ENCODE results near the gene PPDPF. TPM values are rescaled to one million over a fixed set of nuclear protein-coding genes. Genes with fewer than 3 reads are reported as not detected.
"Not testable (repeated sequence)": the region's sequence is repeated elsewhere in the genome, so short reads cannot be mapped to it uniquely, and the experiment has no call there.

The PPDPF gene
- polyA plus RNA-seq, 2 donors = 615 to 1,105 TPM

DNA sequence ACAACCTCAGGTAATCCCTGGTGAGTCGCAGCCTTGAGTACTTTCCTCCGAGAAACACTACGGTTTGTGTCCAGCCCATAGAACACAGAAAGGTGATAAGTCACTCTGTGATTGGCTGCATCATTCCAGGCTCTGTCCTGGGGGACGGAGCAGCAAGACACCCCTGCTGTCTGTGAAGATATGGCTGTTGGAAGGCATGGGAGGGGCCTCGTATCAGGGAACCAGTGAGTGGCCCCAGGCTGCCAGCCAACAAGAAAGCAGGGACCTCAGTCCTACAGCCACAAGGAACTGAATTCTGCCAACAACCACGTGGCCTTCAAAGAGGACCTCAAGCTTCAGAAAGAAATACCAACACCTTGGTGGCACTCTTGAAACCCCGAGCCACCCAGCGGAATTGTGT, 15.3 kb upstream of the PPDPF start:
- no peaks in the 10 kb centered on the region for H3K27me3 ChIP-seq (ENCODE audit: control insufficient read depth in 1 of 2, insufficient read depth in 2 of 2, low read length in 2 of 2)

DNA sequence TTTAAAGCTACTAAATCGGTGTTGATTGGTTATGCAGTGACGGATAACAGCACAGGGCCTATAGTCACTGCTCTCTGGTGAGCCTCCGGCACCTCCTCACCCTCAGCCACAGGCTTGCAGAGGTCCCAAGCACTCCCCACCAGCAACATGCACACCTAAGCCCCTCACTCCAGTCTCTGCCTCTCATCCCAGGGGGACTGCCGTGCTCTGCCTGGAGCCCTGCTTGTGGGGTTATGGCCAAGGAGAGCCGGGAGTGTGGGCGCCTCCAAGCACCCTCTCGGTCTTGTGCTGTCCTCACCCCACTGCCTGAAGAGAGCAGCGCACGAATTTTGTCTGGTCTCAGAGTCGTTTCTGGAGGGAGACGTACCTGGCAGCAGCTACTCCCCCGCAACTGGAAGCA, 14.8 kb upstream of the PPDPF start:
- H3K9me3 ChIP-seq (ENCODE audit: control insufficient read depth in 2 of 2, insufficient read depth in 1 of 2, low read depth in 1 of 2, low read length in 1 of 2) = peaks cover 3 to 14% of the 10 kb centered on the region in 2 donors
- H3K4me3 ChIP-seq (ENCODE audit: low read depth in 1 of 2, low read length in 2 of 2) = no peak overlapping the region
- no peaks in the 10 kb centered on the region for H3K4me1 ChIP-seq (ENCODE audit: control insufficient read depth in 2 of 2, insufficient read depth in 2 of 2, low read length in 1 of 2)
- H3K36me3 ChIP-seq (ENCODE audit: control insufficient read depth in 2 of 2, insufficient read depth in 2 of 2, low read length in 1 of 2) = no peaks in the 10 kb centered on the region
- 86 to 88% methylated on average over 12 of the region's 12 CpGs for WGBS, 2 donors
- H3K27me3 ChIP-seq (ENCODE audit: control insufficient read depth in 1 of 2, insufficient read depth in 2 of 2, low read length in 2 of 2) = no peaks in the 10 kb centered on the region
- H3K27ac ChIP-seq (ENCODE audit: low read depth in 2 of 2, low read length in 1 of 2) = no peak overlapping the region

More for the DNA sequence above, 15.3 kb upstream of the PPDPF start:
- no peak overlapping the region for H3K27ac ChIP-seq (ENCODE audit: low read depth in 2 of 2, low read length in 1 of 2)
- peaks cover 3 to 14% of the 10 kb centered on the region in 2 donors for H3K9me3 ChIP-seq (ENCODE audit: control insufficient read depth in 2 of 2, insufficient read depth in 1 of 2, low read depth in 1 of 2, low read length in 1 of 2)
- no peaks in the 10 kb centered on the region for H3K4me1 ChIP-seq (ENCODE audit: control insufficient read depth in 2 of 2, insufficient read depth in 2 of 2, low read length in 1 of 2)
- no peak overlapping the region for H3K4me3 ChIP-seq (ENCODE audit: low read depth in 1 of 2, low read length in 2 of 2)
- 85% methylated on average over 8 of the region's 8 CpGs for WGBS, 2 donors
- no peaks in the 10 kb centered on the region for H3K36me3 ChIP-seq (ENCODE audit: control insufficient read depth in 2 of 2, insufficient read depth in 2 of 2, low read length in 1 of 2)

DNA sequence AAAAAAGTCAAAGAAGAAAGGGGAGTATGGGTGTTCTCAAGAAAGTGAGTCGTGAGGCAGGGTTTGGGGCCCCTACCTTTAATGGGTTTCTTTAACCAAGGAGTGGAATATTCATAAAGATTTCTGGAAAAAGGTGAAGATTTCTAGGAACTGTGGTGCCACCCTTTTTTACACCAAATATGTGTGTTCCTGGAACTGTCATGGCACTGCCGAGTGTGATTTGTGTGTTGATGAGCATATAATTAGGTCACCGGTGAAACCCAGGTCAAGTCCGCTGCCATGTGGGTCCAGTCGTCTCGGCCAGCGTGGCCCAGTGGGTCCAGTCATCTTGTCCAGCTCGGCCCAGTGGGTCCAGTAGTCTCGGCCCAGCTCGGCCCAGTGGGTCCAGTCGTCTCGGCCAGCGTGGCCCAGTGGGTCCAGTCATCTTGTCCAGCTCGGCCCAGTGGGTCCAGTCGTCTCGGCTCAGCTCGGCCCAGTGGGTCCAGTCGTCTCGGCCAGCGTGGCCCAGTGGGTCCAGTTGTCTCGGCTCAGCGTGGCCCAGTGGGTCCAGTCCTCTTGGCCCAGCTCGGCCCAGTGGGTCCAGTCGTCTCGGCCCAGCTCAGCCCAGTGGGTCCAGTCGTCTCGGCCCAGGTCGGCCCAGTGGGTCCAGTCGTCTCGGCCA, 13.4 kb upstream of the PPDPF start:
- no peaks in the 10 kb centered on the region for H3K27me3 ChIP-seq (ENCODE audit: control insufficient read depth in 1 of 2, insufficient read depth in 2 of 2, low read length in 2 of 2)
- peaks cover 3 to 14% of the 10 kb centered on the region in 2 donors for H3K9me3 ChIP-seq (ENCODE audit: control insufficient read depth in 2 of 2, insufficient read depth in 1 of 2, low read depth in 1 of 2, low read length in 1 of 2)
- H3K27ac ChIP-seq (ENCODE audit: low read depth in 2 of 2, low read length in 1 of 2) = no peak overlapping the region
- WGBS, 2 donors = 91 to 92% methylated on average over 30 of the region's 30 CpGs
- no peaks in the 10 kb centered on the region for H3K4me1 ChIP-seq (ENCODE audit: control insufficient read depth in 2 of 2, insufficient read depth in 2 of 2, low read length in 1 of 2)
- no peaks in the 10 kb centered on the region for H3K36me3 ChIP-seq (ENCODE audit: control insufficient read depth in 2 of 2, insufficient read depth in 2 of 2, low read length in 1 of 2)
- H3K4me3 ChIP-seq (ENCODE audit: low read depth in 1 of 2, low read length in 2 of 2) = no peak overlapping the region

DNA sequence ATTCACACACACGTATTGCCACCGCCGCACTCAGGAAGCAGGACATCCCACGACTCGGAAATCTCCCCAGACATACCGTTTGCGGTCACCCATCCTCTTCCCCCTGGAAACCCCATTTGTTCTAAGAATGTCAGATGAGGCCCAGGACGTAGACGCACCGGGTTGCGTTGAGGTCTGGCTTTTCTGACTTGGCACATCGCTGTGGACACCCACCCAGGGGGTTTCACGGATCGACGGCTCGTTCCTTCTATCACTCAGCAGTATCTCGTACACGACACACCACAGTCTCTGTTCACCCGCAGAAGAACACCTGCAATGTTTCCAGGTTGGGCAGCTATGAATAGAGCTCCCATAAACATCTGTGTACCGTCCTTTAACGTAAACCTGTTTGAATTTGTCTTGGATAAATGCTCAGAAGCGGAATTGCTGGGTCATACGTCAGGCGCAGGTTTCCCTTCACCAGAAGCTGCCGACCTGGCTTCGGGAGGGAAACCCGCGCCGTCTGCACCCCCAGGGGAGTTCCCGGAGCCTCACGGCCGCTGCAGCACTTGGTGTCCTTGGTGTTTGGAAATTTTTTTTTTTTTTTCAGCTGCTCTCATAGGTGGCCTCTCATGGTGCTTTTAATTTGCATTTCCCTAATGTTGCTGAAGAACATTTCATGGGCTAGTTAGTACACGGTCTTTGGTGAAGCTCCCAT, 12.3 kb upstream of the PPDPF start:
- WGBS, 2 donors = 83 to 87% methylated on average over 33 of the region's 33 CpGs
- H3K27ac ChIP-seq (ENCODE audit: low read depth in 2 of 2, low read length in 1 of 2) = no peak overlapping the region

DNA sequence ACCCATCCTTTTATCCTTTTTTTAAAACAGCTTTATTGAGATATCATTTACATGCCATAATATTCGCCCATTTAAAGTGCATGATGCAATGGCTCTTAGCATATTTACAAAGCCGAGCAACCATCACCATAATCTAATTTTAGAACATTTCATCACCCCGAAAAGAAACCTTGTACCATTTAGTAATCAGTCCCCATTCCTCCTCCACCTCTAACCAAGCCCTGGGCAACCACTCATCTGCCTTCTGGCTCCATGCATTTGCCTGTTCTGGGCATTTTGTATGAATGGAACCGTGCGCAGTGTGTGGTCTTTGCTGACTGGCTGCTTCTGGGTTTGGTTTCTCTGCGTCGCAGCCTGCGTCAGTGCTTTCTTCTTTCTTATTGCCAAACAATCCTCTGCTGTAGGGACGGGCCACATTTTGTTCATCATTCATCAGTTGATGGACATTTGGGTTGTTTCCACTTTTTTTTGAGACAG, 11.4 kb upstream of the PPDPF start:
- H3K36me3 ChIP-seq (ENCODE audit: control insufficient read depth in 2 of 2, insufficient read depth in 2 of 2, low read length in 1 of 2) = no peaks in the 10 kb centered on the region
- H3K4me1 ChIP-seq (ENCODE audit: control insufficient read depth in 2 of 2, insufficient read depth in 2 of 2, low read length in 1 of 2) = no peaks in the 10 kb centered on the region
- WGBS, 2 donors = 86 to 88% methylated on average over 9 of the region's 9 CpGs
- no peak overlapping the region for H3K4me3 ChIP-seq (ENCODE audit: low read depth in 1 of 2, low read length in 2 of 2)
- H3K27me3 ChIP-seq (ENCODE audit: control insufficient read depth in 1 of 2, insufficient read depth in 2 of 2, low read length in 2 of 2) = no peaks in the 10 kb centered on the region
- H3K9me3 ChIP-seq (ENCODE audit: control insufficient read depth in 2 of 2, insufficient read depth in 1 of 2, low read depth in 1 of 2, low read length in 1 of 2) = peaks cover 3 to 12% of the 10 kb centered on the region in 2 donors
- no peak overlapping the region for H3K27ac ChIP-seq (ENCODE audit: low read depth in 2 of 2, low read length in 1 of 2)

More for the DNA sequence above, 12.3 kb upstream of the PPDPF start:
- Histone ChIP-seq H3K36me3 (ENCODE audit: control insufficient read depth in 2 of 2, insufficient read depth in 2 of 2, low read length in 1 of 2) (no peaks in the 10 kb centered on the region), H3K4me1 (ENCODE audit: control insufficient read depth in 2 of 2, insufficient read depth in 2 of 2, low read length in 1 of 2) (no peaks in the 10 kb centered on the region), H3K4me3 (ENCODE audit: low read depth in 1 of 2, low read length in 2 of 2) (no peak overlapping the region), H3K9me3 (ENCODE audit: control insufficient read depth in 2 of 2, insufficient read depth in 1 of 2, low read depth in 1 of 2, low read length in 1 of 2) (peaks cover 3 to 14% of the 10 kb centered on the region in 2 donors), H3K27me3 (ENCODE audit: control insufficient read depth in 1 of 2, insufficient read depth in 2 of 2, low read length in 2 of 2) (no peaks in the 10 kb centered on the region)

DNA sequence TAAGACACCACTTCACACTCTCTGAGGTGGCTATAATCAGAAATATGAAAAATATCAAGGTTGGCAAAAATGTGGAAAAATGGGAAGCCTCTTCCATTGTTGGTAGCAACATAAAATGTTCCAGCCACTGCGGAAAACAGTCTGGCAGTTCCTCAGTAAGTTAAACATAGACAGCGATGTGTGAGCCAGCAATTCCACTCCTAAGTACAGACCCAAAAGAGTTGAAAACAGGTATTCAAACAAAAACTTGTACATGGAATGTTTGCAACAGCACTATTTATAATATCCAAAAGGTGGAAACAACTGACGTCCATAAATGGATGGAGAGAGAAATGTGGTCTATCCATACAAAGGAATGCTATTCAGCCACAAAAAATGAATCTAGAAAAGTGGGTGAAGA, 7.4 kb upstream of the PPDPF start:
- Histone ChIP-seq H3K36me3 (ENCODE audit: control insufficient read depth in 2 of 2, insufficient read depth in 2 of 2, low read length in 1 of 2) (no peaks in the 10 kb centered on the region), H3K27me3 (ENCODE audit: control insufficient read depth in 1 of 2, insufficient read depth in 2 of 2, low read length in 2 of 2) (no peaks in the 10 kb centered on the region), H3K4me3 (ENCODE audit: low read depth in 1 of 2, low read length in 2 of 2) (no peak overlapping the region), H3K4me1 (ENCODE audit: control insufficient read depth in 2 of 2, insufficient read depth in 2 of 2, low read length in 1 of 2) (no peaks in the 10 kb centered on the region), H3K27ac (ENCODE audit: low read depth in 2 of 2, low read length in 1 of 2) (no peak overlapping the region), H3K9me3 (ENCODE audit: control insufficient read depth in 2 of 2, insufficient read depth in 1 of 2, low read depth in 1 of 2, low read length in 1 of 2) (no peaks in the 10 kb centered on the region)
- WGBS, 2 donors = 87 to 89% methylated on average over 3 of the region's 3 CpGs

DNA sequence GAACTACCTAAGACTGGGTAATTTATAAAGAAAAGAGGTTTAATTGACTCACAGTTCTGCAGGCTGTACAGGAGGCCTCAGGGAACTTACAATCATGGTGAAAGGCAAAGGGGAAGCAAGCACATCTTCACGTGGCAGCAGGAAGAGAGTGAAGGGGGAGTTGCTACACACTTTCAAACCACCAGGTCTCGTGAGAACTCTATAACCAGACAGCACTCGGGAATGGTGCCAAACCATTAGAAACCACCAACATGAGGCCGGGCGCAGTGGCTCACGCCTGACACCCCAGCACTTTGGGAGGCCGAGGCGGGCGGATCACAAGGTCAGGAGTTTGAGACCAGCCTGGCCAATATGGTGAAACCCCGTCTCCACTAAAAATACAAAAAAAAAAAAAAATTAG, 6.0 kb upstream of the PPDPF start:
- not testable (repeated sequence) for H3K27ac ChIP-seq (ENCODE audit: low read depth in 2 of 2, low read length in 1 of 2); H3K4me3 ChIP-seq (ENCODE audit: low read depth in 1 of 2, low read length in 2 of 2); H3K27me3 ChIP-seq (ENCODE audit: control insufficient read depth in 1 of 2, insufficient read depth in 2 of 2, low read length in 2 of 2); H3K4me1 ChIP-seq (ENCODE audit: control insufficient read depth in 2 of 2, insufficient read depth in 2 of 2, low read length in 1 of 2); H3K9me3 ChIP-seq (ENCODE audit: control insufficient read depth in 2 of 2, insufficient read depth in 1 of 2, low read depth in 1 of 2, low read length in 1 of 2); H3K36me3 ChIP-seq (ENCODE audit: control insufficient read depth in 2 of 2, insufficient read depth in 2 of 2, low read length in 1 of 2)
- 72 to 75% methylated on average over 10 of the region's 10 CpGs for WGBS, 2 donors

DNA sequence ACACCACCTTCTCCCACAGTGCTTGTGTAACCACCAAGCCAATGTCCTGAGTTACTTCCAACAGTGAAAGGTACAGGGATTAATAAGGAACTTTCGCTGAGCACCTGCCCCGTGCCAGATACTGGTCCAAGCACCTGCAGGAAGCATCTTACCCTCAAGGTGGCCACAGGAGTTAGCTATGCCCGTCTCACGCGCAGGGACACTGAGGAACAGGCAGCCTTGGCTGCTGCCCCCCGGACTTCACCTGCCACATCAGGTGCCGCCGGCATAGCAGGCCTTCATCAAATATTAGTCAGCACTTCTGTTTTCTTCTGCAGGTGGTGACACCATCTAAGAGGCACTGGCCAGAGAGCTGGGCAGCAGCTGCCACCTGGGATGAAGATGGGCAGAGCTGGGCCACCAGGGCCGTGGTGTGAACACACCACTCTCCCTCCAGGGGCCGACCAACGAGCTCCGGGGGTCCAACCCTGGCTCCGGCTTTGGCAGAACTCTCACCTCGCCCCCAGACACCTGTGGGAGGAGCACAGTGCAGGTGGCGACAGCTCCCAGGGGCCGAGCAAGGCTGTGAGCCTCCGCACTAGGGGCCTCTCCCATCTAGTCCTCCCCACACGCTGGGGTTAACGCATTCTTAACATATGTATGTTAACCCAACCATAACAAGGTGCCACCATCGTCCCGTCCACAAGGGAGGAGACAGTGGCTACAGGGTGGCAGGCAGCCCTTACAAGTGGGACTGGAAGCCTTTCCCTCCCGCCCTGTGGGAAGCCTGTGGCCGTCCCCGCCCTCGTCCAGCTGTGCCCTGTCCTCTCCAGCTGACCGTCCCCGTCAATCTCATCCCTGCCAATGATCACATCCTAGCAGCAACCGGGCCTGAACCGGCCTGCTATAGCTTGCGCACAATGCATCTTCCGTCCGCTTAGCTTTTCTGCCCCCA, 2.9 kb upstream of the PPDPF start:
- peaks cover 0 to 11% of the 10 kb centered on the region in 2 donors for H3K4me1 ChIP-seq (ENCODE audit: control insufficient read depth in 2 of 2, insufficient read depth in 2 of 2, low read length in 1 of 2)
- H3K27ac ChIP-seq (ENCODE audit: low read depth in 2 of 2, low read length in 1 of 2) = no peak overlapping the region
- 90 to 93% methylated on average over 32 of the region's 32 CpGs for WGBS, 2 donors

DNA sequence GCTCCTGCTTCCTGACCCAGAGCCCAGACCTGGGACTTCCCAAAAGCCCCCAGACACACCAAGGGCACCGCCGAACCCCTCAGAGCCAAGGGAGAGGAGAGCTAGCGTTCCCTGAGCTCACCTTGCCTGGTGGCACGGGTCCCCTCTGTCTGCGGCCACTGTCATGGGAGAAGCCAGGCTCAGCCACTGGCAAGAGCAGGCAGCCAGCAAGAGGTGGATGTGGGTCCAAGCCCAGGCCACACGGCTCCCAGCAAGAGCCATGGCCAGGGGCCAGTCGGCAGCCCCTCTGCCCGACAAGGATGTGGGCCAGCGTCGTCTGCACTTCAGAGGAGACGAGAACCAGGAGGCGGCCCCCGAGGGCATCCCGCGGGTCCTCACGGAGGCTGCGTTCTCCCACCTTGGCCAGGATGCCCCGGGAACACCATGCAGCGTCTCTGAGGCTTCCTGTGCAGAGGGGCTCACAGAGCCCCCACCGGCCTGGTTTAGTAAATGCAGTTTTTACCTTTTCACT, 2.2 kb upstream of the PPDPF start:
- Histone ChIP-seq H3K4me1 (ENCODE audit: control insufficient read depth in 2 of 2, insufficient read depth in 2 of 2, low read length in 1 of 2) (peaks cover 0 to 16% of the 10 kb centered on the region in 2 donors), H3K36me3 (ENCODE audit: control insufficient read depth in 2 of 2, insufficient read depth in 2 of 2, low read length in 1 of 2) (peaks cover 0 to 18% of the 10 kb centered on the region in 2 donors), H3K9me3 (ENCODE audit: control insufficient read depth in 2 of 2, insufficient read depth in 1 of 2, low read depth in 1 of 2, low read length in 1 of 2) (peaks cover 0 to 4% of the 10 kb centered on the region in 2 donors), H3K4me3 (ENCODE audit: low read depth in 1 of 2, low read length in 2 of 2) (no peak overlapping the region), H3K27ac (ENCODE audit: low read depth in 2 of 2, low read length in 1 of 2) (no peak overlapping the region), H3K27me3 (ENCODE audit: control insufficient read depth in 1 of 2, insufficient read depth in 2 of 2, low read length in 2 of 2) (no peaks in the 10 kb centered on the region)
- WGBS, 2 donors = 84 to 88% methylated on average over 20 of the region's 20 CpGs

More for the DNA sequence above, 2.9 kb upstream of the PPDPF start:
- no peaks in the 10 kb centered on the region for H3K9me3 ChIP-seq (ENCODE audit: control insufficient read depth in 2 of 2, insufficient read depth in 1 of 2, low read depth in 1 of 2, low read length in 1 of 2)
- peaks cover 0 to 11% of the 10 kb centered on the region in 2 donors for H3K36me3 ChIP-seq (ENCODE audit: control insufficient read depth in 2 of 2, insufficient read depth in 2 of 2, low read length in 1 of 2)
- H3K4me3 ChIP-seq (ENCODE audit: low read depth in 1 of 2, low read length in 2 of 2) = no peak overlapping the region
- H3K27me3 ChIP-seq (ENCODE audit: control insufficient read depth in 1 of 2, insufficient read depth in 2 of 2, low read length in 2 of 2) = no peaks in the 10 kb centered on the region

Measured in esophagus (tissue), 2 donors.